NB4 (cell line): ENCODE data around the gene CHST5.

Source experiments
- CTCF ChIP-seq: IDR thresholded peaks from one replicate; pipeline ENCODE4 v1.5.1; 2012; ENCODE audit warnings: low read depth, low read length
- MAX ChIP-seq: IDR thresholded peaks from 2 replicates; pipeline ENCODE4 v1.6.1; 2011; ENCODE audit warnings: low read depth, low read length

- TF ChIP-seq CTCF: no peak
- no peak for TF ChIP-seq MAX
Measured at GRCh38 chr16:75541236-75541635, 5.3 kb upstream of the CHST5 start.
